ENCODE data around the gene SRCAP. TPM values are rescaled to one million over a fixed set of nuclear protein-coding genes. Genes with fewer than 3 reads are reported as not detected.

SRCAP gene
- total RNA-seq, 2 experiments from 2014 or later: 48.4 to 54.0 TPM

- Mint-ChIP-seq H3K9me3 (no peaks in the 10 kb centered on the region), H3K4me3 (peak overlapping the region; percentile 93), H3K27ac (peak overlapping the region; percentile 81), H3K4me1 (ENCODE audit: low read depth) (peaks cover 25% of the 10 kb centered on the region), H3K27me3 (no peaks in the 10 kb centered on the region), H3K36me3 (peaks cover 29% of the 10 kb centered on the region)
- intact Hi-C loops (cut with micrococcal nuclease): loop anchor here (1.0 to 5.0 kb wide), 5 partner anchors 12 to 194 kb away; partner anchors contain the start of genes FBRS and PHKG2
- POLR2A ChIA-PET: interaction anchor here (1.5 kb wide), 1 partner anchor 42 kb away, joined by 3 read pairs; no protein-coding TSS in a partner anchor
- no peak for DNase-seq
- CTCF ChIA-PET: interaction anchor here (1.1 to 7.2 kb wide), 2 partner anchors 52 to 139 kb away, joined by 3 to 30 read pairs; no protein-coding TSS in a partner anchor
These were observed 64.2 kb downstream of the SRCAP start for GRCh38 chr16:30762991-30763725.

GRCh38 chr16:30764086-30764485 lies 65.1 kb downstream of the SRCAP start:
- Mint-ChIP-seq H3K27ac (no peak overlapping the region), H3K27me3 (no peaks in the 10 kb centered on the region), H3K4me3 (peak overlapping the region; percentile 18), H3K36me3 (peaks cover 36% of the 10 kb centered on the region), H3K9me3 (no peaks in the 10 kb centered on the region), H3K4me1 (ENCODE audit: low read depth) (peaks cover 25% of the 10 kb centered on the region)
- DNase-seq: no peak
- intact Hi-C loops (cut with micrococcal nuclease): loop anchor here (5.0 kb wide), 1 partner anchor 107 kb away; the partner anchor contains the start of gene FBRS
- ChIA-PET POLR2A (no interaction called here), CTCF (interaction anchor here (7.2 kb wide), 1 partner anchor 51 kb away, joined by 30 read pairs; no protein-coding TSS in a partner anchor)

GRCh38 chr16:30764816-30765465 lies 66.0 kb downstream of the SRCAP start:
- H3K27ac Mint-ChIP-seq: no peak overlapping the region
- H3K4me1 Mint-ChIP-seq (ENCODE audit: low read depth): peaks cover 25% of the 10 kb centered on the region
- H3K27me3 Mint-ChIP-seq: no peaks in the 10 kb centered on the region
- intact Hi-C loops (cut with micrococcal nuclease): loop anchor here (5.0 kb wide), 1 partner anchor 108 kb away; the partner anchor contains the start of gene FBRS
- POLR2A ChIA-PET: interaction anchor here (1.0 kb wide), 1 partner anchor 17 kb away, joined by 4 read pairs; the partner anchor contains the start of gene PHKG2
- DNase-seq: no peak
- no peak overlapping the region for H3K4me3 Mint-ChIP-seq
- CTCF ChIA-PET: interaction anchor here (7.2 kb wide), 1 partner anchor 50 kb away, joined by 30 read pairs; no protein-coding TSS in a partner anchor
- no peaks in the 10 kb centered on the region for H3K9me3 Mint-ChIP-seq
- peaks cover 40% of the 10 kb centered on the region for H3K36me3 Mint-ChIP-seq

- H3K27me3 Mint-ChIP-seq: no peaks in the 10 kb centered on the region
- no peak overlapping the region for H3K4me3 Mint-ChIP-seq
- peaks cover 50% of the 10 kb centered on the region for H3K36me3 Mint-ChIP-seq
- intact Hi-C loops (cut with micrococcal nuclease): no loop called here
- H3K9me3 Mint-ChIP-seq: no peaks in the 10 kb centered on the region
- CTCF ChIA-PET: interaction anchor here (7.2 kb wide), 1 partner anchor 49 kb away, joined by 30 read pairs; no protein-coding TSS in a partner anchor
- POLR2A ChIA-PET: no interaction called here
- peaks cover 16% of the 10 kb centered on the region for H3K4me1 Mint-ChIP-seq (ENCODE audit: low read depth)
- DNase-seq: no peak
- no peak overlapping the region for H3K27ac Mint-ChIP-seq
These were observed 67.4 kb downstream of the SRCAP start for GRCh38 chr16:30766206-30766932.

GRCh38 chr16:30766933-30767284 lies 67.9 kb downstream of the SRCAP start:
- no peaks in the 10 kb centered on the region for H3K27me3 Mint-ChIP-seq
- no peak for DNase-seq
- no peak overlapping the region for H3K27ac Mint-ChIP-seq
- ChIA-PET POLR2A (no interaction called here), CTCF (interaction anchor here (7.2 kb wide), 1 partner anchor 48 kb away, joined by 30 read pairs; no protein-coding TSS in a partner anchor)
- H3K4me3 Mint-ChIP-seq: no peak overlapping the region
- intact Hi-C loops (cut with micrococcal nuclease): no loop called here
- peaks cover 16% of the 10 kb centered on the region for H3K4me1 Mint-ChIP-seq (ENCODE audit: low read depth)
- peaks cover 50% of the 10 kb centered on the region for H3K36me3 Mint-ChIP-seq
- no peaks in the 10 kb centered on the region for H3K9me3 Mint-ChIP-seq

- peaks cover 54% of the 10 kb centered on the region for H3K36me3 Mint-ChIP-seq
- peaks cover 12% of the 10 kb centered on the region for H3K4me1 Mint-ChIP-seq (ENCODE audit: low read depth)
- no peaks in the 10 kb centered on the region for H3K27me3 Mint-ChIP-seq
- no peak overlapping the region for H3K27ac Mint-ChIP-seq
- ChIA-PET CTCF (no interaction called here), POLR2A (no interaction called here)
- intact Hi-C loops (cut with micrococcal nuclease): no loop called here
- H3K9me3 Mint-ChIP-seq: no peaks in the 10 kb centered on the region
- no peak overlapping the region for H3K4me3 Mint-ChIP-seq
- DNase-seq: no peak
These were observed 68.9 kb downstream of the SRCAP start for GRCh38 chr16:30767767-30768465.

GRCh38 chr16:30768583-30769181 lies 69.7 kb downstream of the SRCAP start:
- intact Hi-C loops (cut with micrococcal nuclease): no loop called here

GRCh38 chr16:30769379-30770089 lies 70.6 kb downstream of the SRCAP start:
- ChIA-PET POLR2A (interaction anchor here (1.1 kb wide), 1 partner anchor 21 kb away, joined by 4 read pairs; the partner anchor contains the start of gene PHKG2), CTCF (no interaction called here)
- H3K36me3 Mint-ChIP-seq: peaks cover 54% of the 10 kb centered on the region
- H3K27ac Mint-ChIP-seq: no peak overlapping the region
- DNase-seq: no peak
- peaks cover 2% of the 10 kb centered on the region for H3K4me1 Mint-ChIP-seq (ENCODE audit: low read depth)
- H3K27me3 Mint-ChIP-seq: no peaks in the 10 kb centered on the region
- H3K9me3 Mint-ChIP-seq: no peaks in the 10 kb centered on the region
- H3K4me3 Mint-ChIP-seq: no peak overlapping the region
- intact Hi-C loops (cut with micrococcal nuclease): no loop called here

More at GRCh38 chr16:30768583-30769181, 69.7 kb downstream of the SRCAP start:
- ChIA-PET POLR2A (interaction anchor here (1.1 kb wide), 1 partner anchor 21 kb away, joined by 4 read pairs; the partner anchor contains the start of gene PHKG2), CTCF (no interaction called here)
- no peak for DNase-seq
- peaks cover 4% of the 10 kb centered on the region for H3K4me1 Mint-ChIP-seq (ENCODE audit: low read depth)
- peaks cover 56% of the 10 kb centered on the region for H3K36me3 Mint-ChIP-seq
- H3K4me3 Mint-ChIP-seq: no peak overlapping the region
- no peak overlapping the region for H3K27ac Mint-ChIP-seq
- H3K27me3 Mint-ChIP-seq: no peaks in the 10 kb centered on the region
- H3K9me3 Mint-ChIP-seq: no peaks in the 10 kb centered on the region

GRCh38 chr16:30771726-30772125 lies 72.8 kb downstream of the SRCAP start:
- Mint-ChIP-seq H3K4me3 (no peak overlapping the region), H3K27ac (no peak overlapping the region), H3K4me1 (ENCODE audit: low read depth) (peaks cover 13% of the 10 kb centered on the region), H3K27me3 (no peaks in the 10 kb centered on the region), H3K9me3 (no peaks in the 10 kb centered on the region), H3K36me3 (peaks cover 43% of the 10 kb centered on the region)
- intact Hi-C loops (cut with micrococcal nuclease): no loop called here
- DNase-seq: no peak
- POLR2A ChIA-PET: interaction anchor here (0.6 kb wide), 1 partner anchor 35 kb away, joined by 3 read pairs; no protein-coding TSS in a partner anchor
- CTCF ChIA-PET: interaction anchor here (1.7 kb wide), 1 partner anchor 130 kb away, joined by 4 read pairs; no protein-coding TSS in a partner anchor

- Mint-ChIP-seq H3K36me3 (peaks cover 36% of the 10 kb centered on the region), H3K27ac (no peak overlapping the region), H3K9me3 (no peaks in the 10 kb centered on the region), H3K4me1 (ENCODE audit: low read depth) (peaks cover 19% of the 10 kb centered on the region), H3K27me3 (no peaks in the 10 kb centered on the region), H3K4me3 (no peak overlapping the region)
- POLR2A ChIA-PET: no interaction called here
- intact Hi-C loops (cut with micrococcal nuclease): no loop called here
- CTCF ChIA-PET: no interaction called here
- no peak for DNase-seq
These were observed 74.9 kb downstream of the SRCAP start for GRCh38 chr16:30773826-30774225.
